GM12864 (cell line): ENCODE measurements around the gene THRA.

Source experiments
- DNase-seq: peaks from one replicate; pipeline ENCODE4 v3.0.0-alpha.2; 2011; ENCODE audit warnings: low read depth
- H3K4me3 ChIP-seq: 2 replicates; pipeline ENCODE4 v1.5.1; 2011; ENCODE audit warnings: mild to moderate bottlenecking, low read depth, low read length, control low read depth
- TF ChIP-seq, protein P1 (sequence below): IDR thresholded peaks from 2 replicates; pipeline ENCODE4 v1.5.1; 2011; ENCODE audit warnings: low read depth, mild to moderate bottlenecking, moderate library complexity, low read length, control low read depth, inconsistent platforms; ENCODE audit errors: missing control alignments

The THRA gene

DNA sequence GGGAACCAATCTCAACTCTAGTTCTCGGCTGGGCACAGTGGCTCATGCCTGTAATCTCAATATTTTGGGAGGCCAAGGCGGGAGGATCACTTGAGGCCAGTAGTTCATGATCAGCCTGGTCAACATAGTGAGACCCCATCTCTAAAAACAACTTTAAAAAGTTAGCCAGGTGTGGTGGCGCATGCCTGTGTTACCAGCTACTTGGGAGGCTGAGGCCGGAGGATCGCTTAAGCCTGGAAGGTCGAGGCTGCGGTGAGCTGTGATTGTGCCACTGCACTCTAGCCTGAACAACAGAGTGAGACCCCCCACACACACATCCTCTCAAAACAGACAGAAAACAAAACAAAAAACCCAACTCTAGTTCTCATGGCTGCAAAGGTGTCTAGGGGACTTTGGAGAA is 4.9 kb downstream of the THRA start:
- no peak for DNase-seq
- TF ChIP-seq, protein P1, sequence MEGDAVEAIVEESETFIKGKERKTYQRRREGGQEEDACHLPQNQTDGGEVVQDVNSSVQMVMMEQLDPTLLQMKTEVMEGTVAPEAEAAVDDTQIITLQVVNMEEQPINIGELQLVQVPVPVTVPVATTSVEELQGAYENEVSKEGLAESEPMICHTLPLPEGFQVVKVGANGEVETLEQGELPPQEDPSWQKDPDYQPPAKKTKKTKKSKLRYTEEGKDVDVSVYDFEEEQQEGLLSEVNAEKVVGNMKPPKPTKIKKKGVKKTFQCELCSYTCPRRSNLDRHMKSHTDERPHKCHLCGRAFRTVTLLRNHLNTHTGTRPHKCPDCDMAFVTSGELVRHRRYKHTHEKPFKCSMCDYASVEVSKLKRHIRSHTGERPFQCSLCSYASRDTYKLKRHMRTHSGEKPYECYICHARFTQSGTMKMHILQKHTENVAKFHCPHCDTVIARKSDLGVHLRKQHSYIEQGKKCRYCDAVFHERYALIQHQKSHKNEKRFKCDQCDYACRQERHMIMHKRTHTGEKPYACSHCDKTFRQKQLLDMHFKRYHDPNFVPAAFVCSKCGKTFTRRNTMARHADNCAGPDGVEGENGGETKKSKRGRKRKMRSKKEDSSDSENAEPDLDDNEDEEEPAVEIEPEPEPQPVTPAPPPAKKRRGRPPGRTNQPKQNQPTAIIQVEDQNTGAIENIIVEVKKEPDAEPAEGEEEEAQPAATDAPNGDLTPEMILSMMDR = no peak
- no peak overlapping the region for H3K4me3 ChIP-seq

DNA sequence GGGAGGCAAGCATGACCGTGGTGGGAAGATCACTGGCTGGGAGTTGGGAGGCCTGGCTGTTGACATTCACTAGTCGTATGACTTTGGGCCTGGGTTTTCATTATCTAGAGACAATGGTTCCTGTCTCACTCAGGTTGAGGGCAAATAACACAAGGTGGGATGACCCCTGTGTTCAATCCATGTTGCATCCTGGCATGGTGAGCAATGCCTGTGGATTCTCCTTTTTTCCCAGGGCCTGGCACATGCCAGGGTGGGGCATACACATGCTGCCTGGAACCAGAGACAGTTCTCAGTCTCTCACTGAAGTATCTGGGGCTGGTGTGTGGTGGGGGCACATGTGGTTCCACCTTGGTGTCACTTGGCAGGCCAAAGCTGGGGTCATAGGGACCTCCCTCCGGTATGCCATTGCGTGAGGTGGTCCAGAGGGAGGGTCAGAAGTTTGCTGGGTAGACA is 5.4 kb downstream of the THRA start:
- TF ChIP-seq, protein P1 = no peak
- H3K4me3 ChIP-seq = no peak overlapping the region
- no peak for DNase-seq

DNA sequence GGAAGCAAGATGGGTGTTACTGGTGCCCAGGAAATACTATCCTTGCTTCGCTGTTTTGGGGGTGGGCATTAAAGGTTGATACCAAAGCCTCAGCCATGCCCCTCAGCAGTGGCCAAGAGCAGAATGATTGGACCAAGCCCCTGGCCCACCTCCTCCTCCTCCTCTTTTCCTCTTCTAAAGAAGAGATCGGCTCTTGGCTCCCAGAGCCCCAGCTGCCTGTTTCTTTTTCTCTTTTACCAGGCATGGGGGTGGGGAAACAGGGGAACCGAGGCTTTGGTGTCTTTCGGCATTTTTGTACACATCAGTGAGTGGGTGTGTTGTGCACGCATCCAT is 5.8 kb downstream of the THRA start:
- TF ChIP-seq, protein P1 = no peak
- H3K4me3 ChIP-seq = peak overlapping the region; percentile 20
- no peak for DNase-seq

DNA sequence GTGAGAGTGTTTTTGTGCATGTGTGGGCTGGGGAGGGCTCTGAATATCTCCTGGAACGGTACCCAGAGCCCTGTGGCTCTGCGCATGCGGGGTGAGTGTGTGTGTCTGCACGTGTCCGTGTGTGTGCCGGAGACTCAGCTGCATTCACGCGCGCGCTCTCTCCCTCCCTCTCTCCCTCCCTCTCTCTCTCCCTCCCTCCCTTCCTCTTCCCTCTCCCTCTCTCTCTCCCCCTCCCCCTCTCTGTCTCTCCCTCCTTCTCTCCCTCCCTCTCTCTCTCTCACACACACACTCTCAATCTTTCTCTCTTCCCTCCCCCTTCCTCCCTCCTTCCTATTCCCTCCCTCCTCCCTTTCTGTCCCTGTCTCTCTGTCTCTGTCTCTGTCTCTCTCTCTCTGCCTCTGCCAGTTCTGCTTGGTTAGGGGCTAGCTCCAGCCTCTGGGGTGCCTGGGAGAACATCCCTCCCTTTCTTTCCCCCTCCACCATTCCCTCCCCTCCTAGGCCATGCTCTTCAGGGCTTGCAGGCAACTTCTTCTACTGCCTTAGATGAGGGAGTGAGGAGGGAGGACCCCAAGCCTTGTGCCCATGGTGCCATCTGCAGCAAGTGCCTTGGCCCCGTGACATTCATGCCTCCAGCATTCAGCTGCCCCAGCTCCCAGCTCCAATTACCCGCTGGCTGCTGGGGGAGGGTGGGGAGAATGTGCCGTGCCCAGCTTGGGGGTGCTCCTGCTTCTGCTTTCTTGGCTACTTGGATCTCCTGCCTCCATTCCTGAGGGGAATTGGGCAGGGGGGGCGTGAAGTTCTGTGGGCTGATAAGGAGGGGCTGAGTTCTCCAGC is 6.4 kb downstream of the THRA start:
- peak; percentile 27 for DNase-seq
- TF ChIP-seq, protein P1 = no peak
- peak overlapping the region; percentile 20 for H3K4me3 ChIP-seq

DNA sequence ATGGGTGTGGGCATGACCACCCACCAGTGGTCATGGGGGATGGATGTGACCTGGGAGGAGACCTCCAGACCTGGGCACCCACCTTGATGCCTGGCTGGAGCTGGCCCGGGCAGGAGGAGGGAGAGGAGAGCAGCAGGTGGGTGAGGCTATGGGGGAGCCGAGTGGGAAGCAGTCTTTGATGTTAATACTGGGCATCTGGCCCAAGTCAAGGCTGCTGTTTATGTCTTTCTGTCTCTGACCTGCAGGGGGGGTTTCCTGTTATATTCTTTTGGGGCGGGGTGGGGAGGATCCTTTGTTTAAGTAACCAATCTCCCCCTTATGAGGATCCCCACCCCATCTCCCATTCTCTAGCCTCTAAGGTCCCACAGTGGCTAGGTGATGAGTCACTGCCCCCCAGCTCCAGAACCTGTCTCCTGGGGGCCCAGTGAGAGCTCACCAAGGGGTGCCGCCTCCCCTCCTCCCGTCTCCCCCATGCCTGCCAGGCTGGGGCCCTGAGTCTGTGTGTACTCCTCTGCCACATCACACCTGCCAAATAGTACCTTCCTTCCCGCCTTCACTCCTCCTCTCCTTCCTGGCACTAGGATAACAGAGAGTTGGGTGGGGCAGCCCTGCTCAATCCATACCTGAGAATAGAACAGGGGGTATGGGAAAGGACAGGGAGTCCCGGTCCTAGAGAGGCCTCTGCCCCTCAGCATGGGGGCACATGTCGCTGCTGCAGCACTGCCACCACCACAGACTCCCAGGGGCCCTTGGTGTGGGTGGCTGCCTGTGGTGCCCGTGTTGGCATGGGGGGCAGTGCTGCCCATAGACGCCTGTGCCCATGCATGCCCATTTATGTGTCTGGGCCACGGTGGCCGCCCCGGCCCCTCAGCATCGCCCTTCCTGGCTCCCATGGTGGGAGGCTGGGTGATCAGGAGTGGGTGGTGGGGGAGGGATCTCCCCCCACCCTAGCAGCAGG is 7.3 kb downstream of the THRA start:
- H3K4me3 ChIP-seq = no peak overlapping the region
- no peak for DNase-seq
- TF ChIP-seq, protein P1 = peak; percentile 36

DNA sequence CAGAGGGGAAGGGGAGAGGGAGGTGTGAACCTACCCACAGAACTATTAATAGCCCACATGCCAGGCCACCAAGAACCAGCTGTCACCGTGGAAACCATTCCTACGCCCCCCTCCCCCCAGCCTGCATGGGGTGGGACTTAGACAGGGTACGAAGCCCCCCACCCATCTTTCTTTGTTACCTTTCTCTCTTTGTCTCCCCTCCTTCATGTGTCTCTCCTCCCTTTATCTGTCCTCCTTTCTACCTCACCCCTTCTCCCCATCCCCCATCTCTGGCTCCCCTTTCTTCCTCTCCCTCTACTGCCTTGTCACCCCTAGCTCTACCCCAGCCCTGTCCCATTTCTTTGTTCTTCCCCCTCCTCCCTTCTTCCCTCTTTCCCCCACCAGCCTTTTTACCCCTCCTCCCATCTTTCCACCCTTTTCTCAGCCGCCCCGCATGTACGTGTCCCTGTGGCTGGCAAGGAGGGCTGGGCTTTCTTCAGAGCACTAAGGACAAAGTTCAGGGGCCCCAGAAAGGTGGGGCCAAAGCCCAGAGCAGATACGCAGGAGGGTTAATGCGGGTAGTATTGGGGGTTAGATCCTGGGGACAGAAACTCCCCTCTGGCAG is 8.0 kb downstream of the THRA start:
- H3K4me3 ChIP-seq = no peak overlapping the region
- DNase-seq = no peak
- TF ChIP-seq, protein P1 = no peak
